NCI-H1092 treated with DMSO at 0.1 percent for 48 hours (cell line): ENCODE measurements around the gene SLPI.

Source experiments
- DNase-seq: peaks from one replicate; lab custom pipeline; 2025; lab: John Stamatoyannopoulos, UW

Gene SLPI

DNA sequence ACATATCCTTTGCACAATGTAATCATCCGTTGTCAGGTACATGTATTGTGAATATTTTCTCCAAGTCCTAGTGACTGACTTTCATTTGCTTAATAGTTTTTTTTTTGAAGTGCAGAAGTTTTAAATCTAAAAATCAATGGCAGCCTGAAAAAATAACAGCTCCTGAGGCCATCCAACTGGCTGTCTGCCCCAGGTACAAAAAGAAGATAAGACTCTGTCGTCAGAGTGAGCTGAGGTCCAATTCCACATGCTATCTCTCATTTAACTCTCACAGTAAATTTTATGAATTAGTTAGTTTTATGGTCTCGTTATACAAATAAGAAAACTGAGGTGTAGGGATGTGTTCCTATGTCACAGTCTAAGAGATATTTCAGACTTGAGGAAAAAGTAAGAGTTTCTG is 21.0 kb upstream of the SLPI start:
- no peak for DNase-seq

GRCh38 chr20:45269754-45270270 is 15.4 kb upstream of the SLPI start:
- DNase-seq, result no peak

DNA sequence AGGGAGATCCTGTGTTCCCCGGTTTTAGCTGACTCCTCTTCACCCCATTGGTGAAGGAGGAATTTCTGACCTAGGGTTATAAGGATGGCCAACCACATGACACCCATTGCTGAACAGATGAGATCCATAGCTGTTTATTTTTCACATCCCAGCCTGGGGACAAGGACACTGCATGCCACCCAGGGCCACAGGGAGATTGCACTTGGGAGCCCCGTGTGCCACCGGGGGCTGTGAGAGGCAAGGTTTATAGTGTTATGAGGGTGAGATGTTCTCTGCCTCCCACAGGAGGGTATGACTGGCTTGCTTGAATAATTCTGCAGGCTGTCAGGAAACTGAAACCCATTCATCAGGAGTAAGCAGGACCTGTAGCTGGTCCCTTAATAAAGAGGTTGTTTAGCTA is 14.7 kb upstream of the SLPI start:
- DNase-seq, result no peak

DNA sequence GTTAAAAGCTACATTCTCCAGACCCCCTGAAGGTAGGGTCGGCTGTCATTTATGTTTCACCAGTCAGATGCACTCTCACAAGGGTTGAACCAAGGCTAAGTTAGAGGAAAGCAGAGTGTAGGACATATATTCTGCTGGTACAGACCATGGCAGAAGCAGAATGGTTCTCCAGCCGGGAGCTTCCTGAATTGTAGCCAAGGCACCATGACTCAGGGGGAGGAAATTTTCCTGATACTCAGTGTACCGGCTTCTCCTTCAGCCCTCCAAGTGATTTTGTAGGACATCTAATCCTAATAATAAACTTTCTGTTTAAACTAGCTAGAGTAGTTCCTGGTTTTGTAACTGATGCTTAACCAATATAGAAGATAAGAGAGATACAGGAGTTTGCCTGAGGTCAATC is 14.2 kb upstream of the SLPI start:
- DNase-seq, result no peak

DNA sequence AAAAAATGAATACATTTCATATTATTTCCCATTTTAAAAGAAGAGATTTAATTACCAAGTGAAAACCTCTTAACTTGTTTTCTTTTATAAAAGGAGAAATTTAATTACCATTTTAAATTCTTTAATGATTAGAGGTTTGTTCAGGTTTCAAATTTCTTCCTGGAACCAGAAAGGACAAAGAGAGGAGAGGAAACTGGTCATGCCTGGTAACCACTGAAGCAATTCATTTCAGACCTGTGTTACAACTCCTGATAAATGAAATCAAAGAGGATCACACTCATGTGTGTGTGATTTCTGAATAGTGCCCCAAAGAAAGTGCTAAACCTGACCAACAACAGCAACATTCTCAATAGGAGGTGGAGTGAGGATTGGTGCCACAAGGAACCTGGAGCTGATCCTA is 12.6 kb upstream of the SLPI start:
- DNase-seq, result no peak

DNA sequence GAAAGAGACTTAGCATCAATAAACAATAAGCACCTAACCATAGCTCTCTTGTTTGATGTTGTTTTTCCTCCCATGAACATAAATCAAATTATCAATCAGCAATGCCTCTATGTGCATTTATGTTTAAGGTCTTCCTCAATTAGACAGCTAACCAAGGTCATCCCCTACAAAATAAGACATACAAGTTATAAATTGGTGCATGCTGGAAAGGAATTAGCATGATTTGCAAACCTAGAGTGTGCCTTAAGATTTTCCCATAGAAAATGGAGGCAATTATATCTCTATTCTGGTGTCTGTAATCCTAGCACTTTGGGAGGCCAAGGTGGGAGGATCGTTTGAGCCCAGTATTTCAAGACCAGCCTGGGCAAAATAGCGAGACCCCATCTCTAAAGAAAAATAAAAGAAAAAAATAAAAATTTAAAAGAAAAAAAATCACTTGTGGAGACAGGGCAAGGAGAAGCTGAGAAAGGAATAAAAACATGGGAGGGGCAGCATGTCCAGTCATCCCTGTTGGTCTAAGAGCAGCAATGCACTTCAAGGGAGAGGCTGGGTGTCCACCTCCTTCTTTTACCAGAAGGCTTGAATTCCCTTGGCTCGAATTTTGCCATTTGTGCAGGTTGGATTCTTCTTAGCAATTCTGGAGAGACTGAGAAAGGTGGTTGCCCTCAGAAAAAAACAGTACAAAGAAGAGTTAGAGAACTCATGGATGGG is 9.3 kb upstream of the SLPI start:
- DNase-seq, result no peak

GRCh38 chr20:45258664-45259063 is 4.3 kb upstream of the SLPI start:
- DNase-seq, result no peak

DNA sequence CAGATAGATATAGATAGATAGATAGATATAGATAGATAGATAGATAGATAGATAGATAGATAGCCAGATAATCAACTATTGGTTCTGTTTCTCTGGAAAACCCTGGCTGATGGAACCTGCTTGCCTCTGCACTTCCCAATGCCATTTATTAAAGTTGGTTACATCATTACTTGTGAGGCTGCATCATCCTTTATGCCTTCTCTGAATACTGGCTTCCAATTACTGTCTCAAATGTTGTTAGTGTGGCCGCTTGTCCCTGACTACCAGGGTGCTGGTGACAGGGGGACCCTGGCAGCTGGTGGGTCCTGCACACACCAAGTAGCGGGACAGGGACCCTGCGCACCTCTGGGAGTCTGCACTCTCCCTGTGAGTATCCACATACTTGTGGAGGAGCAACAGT is 3.9 kb upstream of the SLPI start:
- DNase-seq, result no peak

DNA sequence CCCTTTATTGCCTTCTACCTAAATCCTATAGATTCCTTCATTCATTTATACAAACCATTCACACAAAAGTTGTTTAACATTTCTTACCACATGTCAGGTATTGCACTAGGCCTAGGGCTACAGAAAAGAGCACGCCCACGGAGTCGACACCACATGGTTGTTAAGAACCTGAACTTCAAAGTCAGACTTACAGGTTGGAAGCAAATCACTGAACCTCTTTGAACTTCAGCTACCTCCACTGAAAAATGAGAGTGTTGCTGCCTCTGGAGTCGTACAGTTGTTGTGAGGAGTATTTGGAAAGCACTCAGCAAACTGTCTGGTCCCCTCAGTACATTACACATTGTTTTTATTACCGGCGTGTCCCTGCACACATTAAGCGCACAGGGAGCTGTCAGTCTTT is 3.3 kb upstream of the SLPI start:
- DNase-seq, result no peak

GRCh38 chr20:45257161-45257560 is 2.8 kb upstream of the SLPI start:
- DNase-seq, result no peak

DNA sequence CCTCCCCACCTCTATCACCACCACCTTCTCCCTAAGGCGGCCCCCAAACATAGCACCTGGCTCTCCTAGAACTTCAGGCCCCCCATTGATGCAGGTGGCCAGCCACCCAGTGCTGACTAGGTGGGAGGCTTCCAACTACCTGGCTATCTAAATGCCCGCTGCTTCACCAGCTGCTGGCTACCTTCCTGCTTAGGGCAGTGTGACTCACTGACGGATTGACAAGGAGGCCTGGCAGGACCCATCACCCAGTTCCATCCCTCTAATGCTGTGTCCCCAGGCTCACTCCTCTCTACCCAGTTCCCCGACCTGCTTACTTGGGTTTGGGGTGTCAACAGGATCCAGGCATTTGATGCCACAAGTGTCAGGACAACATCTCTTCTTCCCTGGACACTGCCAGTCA is 1.1 kb downstream of the SLPI start:
- DNase-seq, result no peak

GRCh38 chr20:45251884-45252560 is 2.3 kb downstream of the SLPI start:
- no peak for DNase-seq

GRCh38 chr20:45248609-45249008 is 5.8 kb downstream of the SLPI start:
- no peak for DNase-seq

GRCh38 chr20:45247865-45248264 is 6.5 kb downstream of the SLPI start:
- DNase-seq, result no peak

- DNase-seq, result no peak
These were observed 8.3 kb downstream of the SLPI start for GRCh38 chr20:45246109-45246508.

GRCh38 chr20:45238139-45238538 is 16.2 kb downstream of the SLPI start:
- DNase-seq, result no peak

GRCh38 chr20:45235995-45236394 is 18.4 kb downstream of the SLPI start:
- no peak for DNase-seq

- DNase-seq, result no peak
These were observed 23.7 kb downstream of the SLPI start for GRCh38 chr20:45230631-45231030.

DNA sequence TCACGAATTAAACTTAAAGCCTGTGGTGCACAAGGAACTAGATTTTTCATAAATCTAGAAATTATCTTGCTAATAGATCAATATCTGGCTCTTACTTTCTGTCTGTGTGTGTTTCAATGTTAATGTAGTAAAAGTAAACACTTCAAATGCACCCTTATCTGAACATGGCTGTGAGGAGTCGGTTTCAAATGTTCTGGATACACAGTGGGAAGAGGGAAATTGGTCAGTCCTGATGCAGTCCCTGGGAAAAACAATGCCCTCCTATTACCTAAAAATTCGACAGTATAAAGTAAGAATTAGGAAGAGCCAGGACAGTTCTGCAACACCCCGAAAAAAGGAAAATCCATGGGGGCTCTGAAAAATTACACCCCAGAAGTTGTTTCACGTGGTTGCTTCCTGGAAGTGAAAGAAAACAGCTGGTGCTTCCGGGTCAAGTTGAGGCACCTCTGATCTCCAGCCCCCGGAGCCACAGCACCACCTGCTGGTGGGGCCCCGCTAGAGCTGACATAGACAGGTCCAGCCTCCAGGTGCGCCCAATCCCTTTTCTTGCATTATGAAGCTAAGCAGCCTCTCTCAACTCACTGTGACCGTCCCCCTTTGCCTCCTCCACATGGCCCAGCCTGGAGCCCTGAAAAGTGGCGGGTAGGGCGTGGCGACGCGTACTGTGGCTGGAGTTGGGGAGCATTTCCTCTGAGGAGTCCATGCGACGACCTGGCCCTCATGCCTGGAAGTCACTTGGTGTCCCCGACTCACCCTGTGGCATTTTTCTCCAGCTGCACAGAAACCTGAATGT is 24.9 kb downstream of the SLPI start:
- peak; percentile 11 for DNase-seq

GRCh38 chr20:45226287-45226686 is 28.1 kb downstream of the SLPI start:
- DNase-seq, result no peak

DNA sequence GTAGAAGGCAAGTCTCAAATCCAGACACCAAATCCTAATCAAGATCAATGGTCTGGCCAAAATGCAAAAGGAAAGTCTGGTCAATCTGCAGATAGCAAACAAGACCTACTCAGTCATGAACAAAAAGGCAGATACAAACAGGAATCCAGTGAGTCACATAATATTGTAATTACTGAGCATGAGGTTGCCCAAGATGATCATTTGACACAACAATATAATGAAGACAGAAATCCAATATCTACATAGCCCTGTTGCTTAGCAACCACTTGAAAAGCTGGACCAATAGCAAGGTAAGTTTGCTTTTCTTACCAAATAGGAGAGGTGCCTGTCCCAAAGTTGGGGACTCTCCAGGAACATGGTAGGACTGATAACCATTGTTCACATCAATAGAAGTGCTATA is 31.2 kb downstream of the SLPI start:
- DNase-seq, result no peak

GRCh38 chr20:45221076-45221475 is 33.3 kb downstream of the SLPI start, which contains the start of gene SEMG2:
SEMG2 (plus strand) TSS chr20:45221373; CDS start chr20:45221390, 17 bp downstream.
- DNase-seq, result no peak

DNA sequence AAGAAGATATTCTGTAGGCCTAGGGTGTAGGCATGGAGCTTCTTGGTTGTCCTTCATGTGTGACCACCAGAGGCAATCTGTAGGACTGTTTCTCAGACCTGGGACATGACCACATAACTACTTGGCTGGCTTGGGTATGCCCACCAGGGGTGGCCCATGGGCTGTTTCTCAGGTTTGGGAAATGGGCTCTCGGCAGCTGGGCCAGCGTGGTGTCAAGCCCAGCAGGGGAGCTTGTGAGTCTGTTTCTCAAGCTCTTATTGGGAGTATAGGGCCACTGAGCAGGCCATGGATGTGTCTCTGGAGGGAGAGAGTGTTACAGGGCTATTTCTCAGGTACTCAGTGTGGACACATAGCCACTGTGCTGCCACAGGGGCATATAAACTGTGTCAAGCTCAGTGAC is 35.7 kb downstream of the SLPI start:
- DNase-seq, result no peak
